ENCODE results near the gene WNT8A.
"Not testable (repeated sequence)": the region's sequence is repeated elsewhere in the genome, so short reads cannot be mapped to it uniquely, and the experiment has no call there.

WNT8A gene, protein sequence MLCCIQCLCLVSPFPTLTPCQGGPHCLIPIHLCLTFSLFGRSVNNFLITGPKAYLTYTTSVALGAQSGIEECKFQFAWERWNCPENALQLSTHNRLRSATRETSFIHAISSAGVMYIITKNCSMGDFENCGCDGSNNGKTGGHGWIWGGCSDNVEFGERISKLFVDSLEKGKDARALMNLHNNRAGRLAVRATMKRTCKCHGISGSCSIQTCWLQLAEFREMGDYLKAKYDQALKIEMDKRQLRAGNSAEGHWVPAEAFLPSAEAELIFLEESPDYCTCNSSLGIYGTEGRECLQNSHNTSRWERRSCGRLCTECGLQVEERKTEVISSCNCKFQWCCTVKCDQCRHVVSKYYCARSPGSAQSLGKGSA

DNA sequence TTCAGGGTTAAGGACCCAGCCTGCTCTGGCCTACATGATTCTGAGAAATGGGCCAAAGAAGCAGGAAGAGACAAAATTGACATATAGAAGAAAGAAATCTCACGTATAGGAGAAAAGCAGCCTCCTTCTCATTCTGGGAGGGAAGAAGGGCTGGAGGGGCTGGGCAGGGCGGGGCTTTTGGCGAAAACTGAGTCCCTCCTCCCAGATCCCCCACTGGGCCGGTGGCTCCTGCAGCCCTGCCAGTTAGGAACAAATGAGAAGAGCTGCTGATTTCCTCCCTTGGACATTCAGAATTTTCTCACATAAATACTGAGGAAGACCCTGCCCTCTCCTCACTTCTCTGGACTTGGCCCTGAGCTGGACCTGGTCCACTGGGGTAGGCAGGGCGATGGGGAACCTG, at the start of gene WNT8A:
Gene WNT8A, plus strand, starts transcription at position 332 of the 400 bp plus-strand sequence. CDS start 95 bp downstream, outside the sequence.
- ChIA-PET POLR2A (ENCODE audit: low non-redundant PET) (no interaction called here), CTCF (interaction anchor here (0.5 to 1.6 kb wide), 4 partner anchors 15 to 423 kb away, joined by 3 to 7 read pairs (median 4); no protein-coding TSS in a partner anchor)
- no peak for DNase-seq (ENCODE audit: low spot score)
- no peak within 1 kb of the TSS for H3K27ac ChIP-seq
- TF ChIP-seq, protein P1, sequence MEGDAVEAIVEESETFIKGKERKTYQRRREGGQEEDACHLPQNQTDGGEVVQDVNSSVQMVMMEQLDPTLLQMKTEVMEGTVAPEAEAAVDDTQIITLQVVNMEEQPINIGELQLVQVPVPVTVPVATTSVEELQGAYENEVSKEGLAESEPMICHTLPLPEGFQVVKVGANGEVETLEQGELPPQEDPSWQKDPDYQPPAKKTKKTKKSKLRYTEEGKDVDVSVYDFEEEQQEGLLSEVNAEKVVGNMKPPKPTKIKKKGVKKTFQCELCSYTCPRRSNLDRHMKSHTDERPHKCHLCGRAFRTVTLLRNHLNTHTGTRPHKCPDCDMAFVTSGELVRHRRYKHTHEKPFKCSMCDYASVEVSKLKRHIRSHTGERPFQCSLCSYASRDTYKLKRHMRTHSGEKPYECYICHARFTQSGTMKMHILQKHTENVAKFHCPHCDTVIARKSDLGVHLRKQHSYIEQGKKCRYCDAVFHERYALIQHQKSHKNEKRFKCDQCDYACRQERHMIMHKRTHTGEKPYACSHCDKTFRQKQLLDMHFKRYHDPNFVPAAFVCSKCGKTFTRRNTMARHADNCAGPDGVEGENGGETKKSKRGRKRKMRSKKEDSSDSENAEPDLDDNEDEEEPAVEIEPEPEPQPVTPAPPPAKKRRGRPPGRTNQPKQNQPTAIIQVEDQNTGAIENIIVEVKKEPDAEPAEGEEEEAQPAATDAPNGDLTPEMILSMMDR (conservative IDR thresholded peaks at IDR 0.05; ENCODE audit: low read depth), result no peak

DNA sequence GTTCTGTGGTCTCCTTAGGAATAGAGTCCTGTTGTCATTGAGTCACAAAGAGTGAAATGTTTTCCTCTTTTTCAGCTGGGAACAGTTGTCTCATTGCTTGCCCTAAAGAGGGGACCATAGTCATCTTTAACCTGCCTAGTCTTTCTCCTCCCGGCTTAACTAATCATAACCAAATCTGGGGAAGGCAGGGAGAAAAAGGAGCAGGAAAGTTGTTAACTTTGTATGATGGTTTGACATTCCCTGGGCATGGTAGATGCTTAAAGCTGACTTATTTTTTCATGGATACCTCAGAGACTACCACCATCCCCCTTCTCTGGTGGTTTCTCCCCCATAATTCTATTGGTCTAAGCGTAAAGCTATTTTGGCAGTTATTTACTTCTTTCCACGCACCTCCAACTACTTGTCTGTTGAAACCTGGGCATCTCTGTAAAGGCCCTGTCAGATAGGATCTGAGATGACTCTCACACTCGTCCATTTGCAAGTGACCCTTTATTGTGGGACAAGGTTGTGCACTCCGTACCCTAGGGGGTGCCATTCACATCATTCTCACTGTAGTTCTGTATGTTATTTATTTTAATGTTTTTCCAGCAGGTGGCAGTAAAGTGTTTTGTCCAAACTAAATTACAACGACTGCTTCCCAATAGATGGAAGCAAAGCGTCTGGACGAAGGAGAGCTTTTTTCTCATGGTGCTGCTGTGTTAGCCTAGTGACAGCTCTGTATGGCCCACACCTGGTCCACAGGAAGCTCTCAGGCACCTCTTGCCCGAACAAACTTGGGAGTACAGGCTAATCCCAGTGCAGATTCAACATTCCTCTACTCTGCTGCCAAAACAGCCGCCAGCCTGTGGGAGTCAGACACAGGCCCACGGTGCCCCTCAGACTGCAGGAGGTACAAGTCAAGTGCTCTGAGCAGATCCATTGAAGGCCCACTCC, 48.0 kb upstream of the WNT8A start:
- CTCF ChIA-PET, result interaction anchor here (0.5 to 5.3 kb wide), 31 partner anchors 8 to 1497 kb away, joined by 3 to 60 read pairs (median 4); no protein-coding TSS in a partner anchor
- DNase-seq (ENCODE audit: low spot score), result peak; percentile 82
- TF ChIP-seq, protein P1 (conservative IDR thresholded peaks at IDR 0.05; ENCODE audit: low read depth), result peak; percentile 94
- H3K27ac ChIP-seq, result no peak overlapping the region
- POLR2A ChIA-PET (ENCODE audit: low non-redundant PET), result interaction anchor here (0.6 kb wide), 1 partner anchor 125 kb away, joined by 4 read pairs; no protein-coding TSS in a partner anchor

DNA sequence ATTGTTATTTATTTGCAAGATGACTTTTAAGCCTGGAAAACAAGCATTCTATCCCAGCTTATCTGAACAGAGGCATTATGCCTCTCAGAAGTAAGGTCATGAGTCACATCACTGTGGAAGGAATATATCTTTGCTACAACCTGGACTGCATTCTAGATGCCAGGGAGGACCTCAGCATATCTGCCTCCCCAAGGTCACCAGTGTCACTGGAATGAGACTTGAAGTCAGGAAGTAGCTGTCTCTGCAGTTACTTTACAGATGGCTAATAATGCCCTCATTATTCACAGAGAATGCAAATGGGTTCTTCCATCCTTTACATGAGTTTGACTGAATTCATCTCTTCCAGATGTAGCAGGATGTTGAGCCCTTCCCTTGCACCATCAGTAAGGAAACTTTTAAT, 46.6 kb upstream of the WNT8A start:
- CTCF ChIA-PET, result interaction anchor here (0.6 to 5.3 kb wide), 4 partner anchors 31 to 1864 kb away, joined by 3 to 60 read pairs (median 8); no protein-coding TSS in a partner anchor
- DNase-seq (ENCODE audit: low spot score), result no peak
- TF ChIP-seq, protein P1 (conservative IDR thresholded peaks at IDR 0.05; ENCODE audit: low read depth), result no peak
- POLR2A ChIA-PET (ENCODE audit: low non-redundant PET), result no interaction called here
- no peak overlapping the region for H3K27ac ChIP-seq

DNA sequence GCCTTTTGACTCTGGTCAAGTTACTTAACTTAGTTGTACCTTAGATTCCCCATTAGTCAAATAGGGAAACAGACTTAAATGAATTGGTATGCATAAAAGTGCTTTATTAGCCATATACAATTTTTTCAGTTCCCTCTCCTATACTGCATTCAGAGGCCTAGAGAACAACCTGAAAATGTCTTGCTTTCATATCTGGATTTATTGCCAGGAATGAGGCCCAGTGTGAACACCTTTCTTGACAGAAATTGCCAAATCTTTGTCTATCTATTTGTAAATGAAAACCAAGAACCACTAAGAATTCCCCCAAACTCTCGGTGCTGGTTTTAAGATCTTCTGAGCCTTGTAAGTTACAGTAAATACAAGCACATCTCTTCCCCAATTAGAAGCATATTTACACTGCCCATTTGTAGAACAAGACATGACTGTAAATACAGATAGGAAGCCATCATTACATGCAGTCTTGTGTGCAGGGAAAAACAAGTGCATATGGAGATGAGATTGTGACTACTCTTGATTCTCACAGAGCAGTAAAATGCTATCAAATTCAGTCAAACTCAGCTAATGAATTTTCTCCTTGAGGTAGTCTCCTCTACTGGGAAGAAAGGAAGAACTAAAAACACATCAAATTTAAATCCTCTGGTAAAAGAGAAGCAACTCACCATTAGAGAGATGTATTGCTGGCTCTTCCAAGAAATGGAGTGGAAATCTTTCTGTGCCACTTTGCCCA, 45.8 kb upstream of the WNT8A start:
- no peak for DNase-seq (ENCODE audit: low spot score)
- CTCF ChIA-PET, result interaction anchor here (0.7 to 5.3 kb wide), 4 partner anchors 30 to 39 kb away, joined by 3 to 60 read pairs (median 7); no protein-coding TSS in a partner anchor
- no peak overlapping the region for H3K27ac ChIP-seq
- TF ChIP-seq, protein P1 (conservative IDR thresholded peaks at IDR 0.05; ENCODE audit: low read depth), result no peak
- POLR2A ChIA-PET (ENCODE audit: low non-redundant PET), result no interaction called here

DNA sequence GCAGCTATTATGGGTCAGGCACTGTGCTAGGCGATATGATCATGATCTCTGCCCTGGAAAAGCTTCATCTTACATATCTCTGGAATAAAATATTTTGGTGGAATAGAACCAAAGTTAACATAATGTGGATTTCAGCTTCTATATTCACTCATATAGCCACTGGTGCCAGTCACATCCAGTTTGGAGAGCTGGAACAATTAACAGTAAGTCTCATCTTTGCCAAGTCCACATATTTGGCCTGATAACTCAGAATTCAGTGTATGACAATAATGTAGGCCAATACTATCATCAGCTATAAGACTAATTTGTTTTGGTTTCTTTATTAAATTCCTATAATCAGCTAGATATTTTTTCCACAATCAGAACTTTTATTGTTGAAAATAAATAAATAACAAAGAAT, 45.0 kb upstream of the WNT8A start:
- ChIA-PET POLR2A (ENCODE audit: low non-redundant PET) (no interaction called here), CTCF (interaction anchor here (0.7 to 1.5 kb wide), 3 partner anchors 29 to 38 kb away, joined by 3 to 9 read pairs (median 5); no protein-coding TSS in a partner anchor)
- TF ChIP-seq, protein P1 (conservative IDR thresholded peaks at IDR 0.05; ENCODE audit: low read depth), result no peak
- no peak overlapping the region for H3K27ac ChIP-seq
- DNase-seq (ENCODE audit: low spot score), result no peak

DNA sequence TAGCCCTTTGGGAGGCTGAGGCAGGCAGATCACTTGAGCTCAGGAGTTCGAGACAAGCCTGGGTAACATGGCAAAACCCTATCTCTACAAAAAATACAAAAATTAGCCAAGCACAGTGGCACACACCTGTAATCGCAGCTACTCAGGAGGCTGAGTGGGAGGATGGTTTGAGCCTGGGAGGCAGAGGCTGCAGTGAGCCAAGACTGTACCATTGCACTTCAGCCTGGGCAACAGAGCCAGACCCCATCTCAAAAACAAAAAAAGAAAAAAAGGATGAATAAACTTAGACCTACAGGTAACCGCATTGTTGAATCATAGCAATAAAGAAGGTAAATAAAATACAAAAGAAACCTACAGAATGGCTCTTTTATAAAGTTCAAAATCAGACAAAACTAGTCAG, 38.5 kb upstream of the WNT8A start:
- POLR2A ChIA-PET (ENCODE audit: low non-redundant PET), result interaction anchor here (0.6 kb wide), 1 partner anchor 12 kb away, joined by 6 read pairs; no protein-coding TSS in a partner anchor
- CTCF ChIA-PET, result interaction anchor here (2.8 kb wide), 1 partner anchor 9 kb away, joined by 12 read pairs; no protein-coding TSS in a partner anchor
- not testable (repeated sequence) for H3K27ac ChIP-seq; DNase-seq (ENCODE audit: low spot score)

Data from RWPE1 (cell line).